Thyroid gland (tissue), 4 donors: ENCODE measurements around the gene HTRA3. TPM values are rescaled to one million over a fixed set of nuclear protein-coding genes. Genes with fewer than 3 reads are reported as not detected.

Experiments used
- DNase-seq, 2 donors: peaks; one replicate each; pipeline ENCODE4 v3.0.0-alpha.2; 2019
- H3K27ac ChIP-seq, 3 donors: fragments of 200-600 bp; sonication (generic); 1 replicate in 2 of 3; 2 replicates in 1 of 3; pipeline ENCODE4 v1.5.1; 2016 to 2019; ENCODE audit warnings: mild to moderate bottlenecking in 1 of 3, moderate library complexity in 1 of 3
- H3K27me3 ChIP-seq: fragments of 200-600 bp; sonication (generic); one replicate; pipeline ENCODE4 v1.5.1; 2019
- H3K36me3 ChIP-seq, 2 donors: fragments of 200-600 bp; sonication (generic); one replicate each; pipeline ENCODE4 v1.5.1; 2016 to 2019
- H3K4me1 ChIP-seq, 2 donors: fragments of 200-600 bp; sonication (generic); one replicate each; pipeline ENCODE4 v1.5.1; 2017 to 2019
- H3K4me3 ChIP-seq, 3 donors: fragments of 200-600 bp; sonication (generic); replicated peaks in 1 of 3; 1 replicate in 2 of 3; 2 replicates in 1 of 3; pipeline ENCODE4 v1.5.1; 2016; ENCODE audit warnings: mild to moderate bottlenecking in 1 of 3
- H3K9me3 ChIP-seq: fragments of 200-600 bp; sonication (generic); one replicate; pipeline ENCODE4 v1.5.1; 2017
- CTCF ChIP-seq, 6 experiments: fragments of 200-600 bp in 3 of 6; fragments of 450-650 bp in 3 of 6; sonication (generic) in 3 of 6; IDR thresholded peaks; one replicate each; pipeline ENCODE4 v1.5.1; 2016 to 2019; ENCODE audit warnings: antibody characterized with exemption in 6 of 6, mild to moderate bottlenecking in 2 of 6, inconsistent platforms in 1 of 6, moderate library complexity in 1 of 6
- POLR2A ChIP-seq, 2 donors: fragments of 450-650 bp; IDR thresholded peaks; one replicate each; pipeline ENCODE4 v1.6.1; 2017; ENCODE audit warnings: antibody characterized with exemption in 2 of 2, mild to moderate bottlenecking in 2 of 2, moderate library complexity in 1 of 2
- WGBS, 2 donors: methylation state at CpG; one replicate each; pipeline ENCODE4 v1.1.5; 2017; 5-methylcytosine and 5-hydroxymethylcytosine counted together
- intact Hi-C: fragments of 100-400 bp; cut with DNase I; formaldehyde crosslinking; loops from one replicate; pipeline ENCODE4 v1.15.1; 2023
- total RNA-seq, 4 donors: library from RNA; depleted of rRNA; stranded (reverse); fragments of >200 nt; gene quantifications; one replicate each; pipeline ENCODE4 v1.2.3, GENCODE V29; 2016

The HTRA3 gene
- total RNA-seq, 4 donors from 2014 or later = 6.9 to 38.3 (median 14.0) TPM

- H3K4me3 ChIP-seq = no peak overlapping the region
- H3K27ac ChIP-seq = peak overlapping the region in 1 of 3 donors; percentile 62
- no peaks in the 10 kb centered on the region for H3K9me3 ChIP-seq
- H3K36me3 ChIP-seq = no peaks in the 10 kb centered on the region
- intact Hi-C loops = no loop called here
- H3K27me3 ChIP-seq = no peaks in the 10 kb centered on the region
- no peak for DNase-seq
- 87 to 90% methylated on average over 16 of the region's 16 CpGs for WGBS, 2 donors
- no peak for TF ChIP-seq POLR2A (IDR thresholded peaks at IDR 0.05)
- no peak for TF ChIP-seq CTCF (IDR thresholded peaks at IDR 0.05)
- H3K4me1 ChIP-seq = peaks cover 17 to 22% of the 10 kb centered on the region in 2 donors
These were observed 73.2 kb downstream of the HTRA3 start for GRCh38 chr4:8342651-8343261.

GRCh38 chr4:8343262-8343966 is 73.9 kb downstream of the HTRA3 start:
- 86 to 89% methylated on average over 19 to 22 of the region's 28 CpGs for WGBS, 2 donors
- no peak for DNase-seq
- Histone ChIP-seq H3K4me1 (peaks cover 17 to 22% of the 10 kb centered on the region in 2 donors), H3K36me3 (no peaks in the 10 kb centered on the region), H3K27me3 (no peaks in the 10 kb centered on the region), H3K4me3 (no peak overlapping the region), H3K27ac (no peak overlapping the region), H3K9me3 (no peaks in the 10 kb centered on the region)
- intact Hi-C loops = no loop called here
- TF ChIP-seq POLR2A (IDR thresholded peaks at IDR 0.05) (no peak), CTCF (IDR thresholded peaks at IDR 0.05) (no peak)

- Histone ChIP-seq H3K36me3 (no peaks in the 10 kb centered on the region), H3K4me1 (peaks cover 17 to 22% of the 10 kb centered on the region in 2 donors), H3K27ac (no peak overlapping the region), H3K9me3 (no peaks in the 10 kb centered on the region), H3K27me3 (no peaks in the 10 kb centered on the region), H3K4me3 (no peak overlapping the region)
- TF ChIP-seq CTCF (IDR thresholded peaks at IDR 0.05) = no peak
- no peak for TF ChIP-seq POLR2A (IDR thresholded peaks at IDR 0.05)
- intact Hi-C loops = no loop called here
- 94 to 99% methylated on average over 8 to 11 of the region's 11 CpGs for WGBS, 2 donors
- DNase-seq = no peak
These were observed 74.4 kb downstream of the HTRA3 start for GRCh38 chr4:8343967-8344331.

- Histone ChIP-seq H3K4me1 (peaks cover 17 to 22% of the 10 kb centered on the region in 2 donors), H3K4me3 (no peak overlapping the region), H3K9me3 (no peaks in the 10 kb centered on the region), H3K27me3 (no peaks in the 10 kb centered on the region), H3K36me3 (no peaks in the 10 kb centered on the region), H3K27ac (no peak overlapping the region)
- DNase-seq = no peak
- TF ChIP-seq CTCF (IDR thresholded peaks at IDR 0.05) (no peak), POLR2A (IDR thresholded peaks at IDR 0.05) (no peak)
- intact Hi-C loops = no loop called here
- 83 to 94% methylated on average over 14 of the region's 14 CpGs for WGBS, 2 donors
These were observed 74.8 kb downstream of the HTRA3 start for GRCh38 chr4:8344377-8344776.
